NT2/D1 (cell line): ENCODE results near the gene MIA.

Experiments
- SUZ12 ChIP-seq: IDR thresholded peaks from 2 replicates; pipeline ENCODE4 v1.6.1; 2011; ENCODE audit not compliant: insufficient read length, insufficient read depth; ENCODE audit errors: extremely low read depth
- YY1 ChIP-seq: IDR thresholded peaks from 2 replicates; pipeline ENCODE4 v1.6.1; 2011; ENCODE audit not compliant: insufficient read length, insufficient read depth
- ZNF274 ChIP-seq: IDR thresholded peaks from 2 replicates; pipeline ENCODE4 v1.6.1; 2011; ENCODE audit warnings: mild to moderate bottlenecking, low read depth, low read length

DNA sequence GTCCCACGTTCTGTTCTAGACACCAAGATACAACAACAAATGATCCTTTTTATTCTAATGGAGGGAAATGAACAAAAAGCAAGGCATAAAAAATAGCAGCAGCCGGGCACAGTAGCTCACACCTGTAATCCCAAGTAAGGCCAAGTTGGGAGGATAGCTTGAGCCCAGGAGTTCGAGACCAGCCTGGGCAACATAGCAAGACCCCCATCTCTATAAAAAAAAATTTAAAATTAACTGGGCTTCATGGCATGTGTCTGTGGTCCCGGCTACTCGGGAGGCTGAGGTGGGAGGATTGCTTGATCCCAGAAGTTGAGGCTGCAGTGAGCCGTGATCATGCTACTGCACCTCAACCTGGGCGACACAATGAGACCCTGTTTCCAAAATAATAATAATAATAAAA is 1.0 kb downstream of the MIA start:
- TF ChIP-seq ZNF274 (no peak), SUZ12 (no peak), YY1 (no peak)
